Mucosa of descending colon (tissue), 3 donors: ENCODE results near the gene NOTO. TPM values are rescaled to one million over a fixed set of nuclear protein-coding genes. Genes with fewer than 3 reads are reported as not detected.
A peak's percentile ranks its signal among the peaks of the same experiment; 100 is the strongest.

Experiments
- ATAC-seq: fragments of 200-7000 bp; cut with Tn5 transposase; one replicate; pipeline ENCODE4 v1.9.1; 2020; ENCODE audit warnings: mild to moderate bottlenecking, moderate library complexity
- DNase-seq, 3 donors: peaks; one replicate each; pipeline ENCODE4 v3.0.0-alpha.2; 2020
- H3K36me3 ChIP-seq: fragments of 200-600 bp; one replicate; pipeline ENCODE4 v1.8.0; 2021; ENCODE audit warnings: low read depth, mild to moderate bottlenecking
- H3K4me1 ChIP-seq: fragments of 200-600 bp; one replicate; pipeline ENCODE4 v1.8.0; 2021; ENCODE audit warnings: low read depth, mild to moderate bottlenecking
- H3K4me3 ChIP-seq: fragments of 200-600 bp; one replicate; pipeline ENCODE4 v1.8.0; 2021; ENCODE audit warnings: mild to moderate bottlenecking
- H3K9me3 ChIP-seq: fragments of 200-600 bp; one replicate; pipeline ENCODE4 v1.8.0; 2021; ENCODE audit warnings: mild to moderate bottlenecking
- intact Hi-C, 2 donors: fragments of 100-400 bp; cut with DNase I in 1 of 2; cut with micrococcal nuclease in 1 of 2; formaldehyde crosslinking; loops; one replicate each; pipeline versions ENCODE4 v1.11.0 to v1.11.1; 2022; cut with DNase I, micrococcal nuclease
- total RNA-seq, 3 donors: library from RNA; stranded (reverse); fragmentation: NEBNext Ultra II Directional in 2 of 3; extraction: Animal tissue kit (Norgen Biotek cat#: 25700) in 2 of 3; gene quantifications; one replicate each; pipeline versions ENCODE4 v1.2.1 to v1.2.4, GENCODE V29; 2021 to 2023
- TF ChIP-seq, protein P1 (sequence below): fragments of 200-600 bp; IDR thresholded peaks from one replicate; pipeline ENCODE4 v1.8.0; 2022; ENCODE audit warnings: antibody characterized with exemption, mild to moderate bottlenecking
- donor health status: DM: no; HTN: no; CAD: no; lungs with moderate emphysema.
- donor health status: DM: no; HTN: no; CAD: no.
- donor health status: DM: no; HTN: yes; CAD: no.

NOTO gene
- total RNA-seq, 3 donors from 2014 or later: not detected

DNA sequence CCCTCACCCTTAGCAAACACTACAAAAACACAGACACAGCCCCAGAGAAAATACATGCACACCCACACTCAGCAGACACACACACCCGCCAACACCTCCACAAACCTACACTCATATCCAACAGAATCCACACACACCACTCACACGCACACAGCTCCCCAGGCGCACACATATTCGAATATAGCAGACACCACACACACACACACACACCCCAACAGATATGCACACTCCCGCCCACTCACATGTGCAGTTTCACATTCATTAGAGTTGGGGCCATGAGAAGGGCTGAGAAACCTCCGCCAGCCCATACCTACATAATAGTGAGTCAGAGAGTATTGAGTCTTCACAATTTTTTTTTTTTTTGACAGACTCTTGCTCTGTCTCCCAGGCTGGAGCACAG is 29.4 kb upstream of the NOTO start:
- peaks cover 16% of the 10 kb centered on the region for H3K4me1 ChIP-seq
- no peak overlapping the region for H3K4me3 ChIP-seq
- no peak for ATAC-seq
- no peak for DNase-seq
- H3K36me3 ChIP-seq: no peaks in the 10 kb centered on the region
- intact Hi-C loops: loop anchor here in 1 of 2 donors (10.0 kb wide), 1 partner anchor 278 kb away; no protein-coding TSS in a partner anchor
- TF ChIP-seq, protein P1, sequence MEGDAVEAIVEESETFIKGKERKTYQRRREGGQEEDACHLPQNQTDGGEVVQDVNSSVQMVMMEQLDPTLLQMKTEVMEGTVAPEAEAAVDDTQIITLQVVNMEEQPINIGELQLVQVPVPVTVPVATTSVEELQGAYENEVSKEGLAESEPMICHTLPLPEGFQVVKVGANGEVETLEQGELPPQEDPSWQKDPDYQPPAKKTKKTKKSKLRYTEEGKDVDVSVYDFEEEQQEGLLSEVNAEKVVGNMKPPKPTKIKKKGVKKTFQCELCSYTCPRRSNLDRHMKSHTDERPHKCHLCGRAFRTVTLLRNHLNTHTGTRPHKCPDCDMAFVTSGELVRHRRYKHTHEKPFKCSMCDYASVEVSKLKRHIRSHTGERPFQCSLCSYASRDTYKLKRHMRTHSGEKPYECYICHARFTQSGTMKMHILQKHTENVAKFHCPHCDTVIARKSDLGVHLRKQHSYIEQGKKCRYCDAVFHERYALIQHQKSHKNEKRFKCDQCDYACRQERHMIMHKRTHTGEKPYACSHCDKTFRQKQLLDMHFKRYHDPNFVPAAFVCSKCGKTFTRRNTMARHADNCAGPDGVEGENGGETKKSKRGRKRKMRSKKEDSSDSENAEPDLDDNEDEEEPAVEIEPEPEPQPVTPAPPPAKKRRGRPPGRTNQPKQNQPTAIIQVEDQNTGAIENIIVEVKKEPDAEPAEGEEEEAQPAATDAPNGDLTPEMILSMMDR: no peak
- no peaks in the 10 kb centered on the region for H3K9me3 ChIP-seq

DNA sequence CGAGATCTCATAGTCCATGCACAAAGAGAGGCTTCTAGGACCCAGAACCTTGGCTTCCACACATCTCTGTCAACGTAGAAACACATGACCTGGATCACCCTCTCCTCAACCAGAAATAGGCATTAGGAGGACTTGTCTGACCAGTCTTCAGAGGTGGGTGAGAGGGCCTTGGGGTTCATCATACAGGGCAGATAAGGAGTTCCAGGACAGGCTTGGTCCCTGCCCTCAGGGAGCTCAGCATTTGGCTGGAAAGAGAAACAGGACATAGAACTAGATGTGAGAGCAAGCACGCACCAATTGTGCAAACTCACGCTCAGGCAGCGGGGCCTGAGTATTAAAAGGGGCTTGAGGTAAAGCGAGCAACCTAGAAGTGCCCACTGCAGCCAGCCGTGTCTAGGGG is 28.6 kb upstream of the NOTO start:
- H3K9me3 ChIP-seq: no peaks in the 10 kb centered on the region
- H3K4me3 ChIP-seq: no peak overlapping the region
- TF ChIP-seq, protein P1: no peak
- DNase-seq (no peak), ATAC-seq (no peak)
- peaks cover 16% of the 10 kb centered on the region for H3K4me1 ChIP-seq
- intact Hi-C loops: loop anchor here in 1 of 2 donors (10.0 kb wide), 1 partner anchor 279 kb away; no protein-coding TSS in a partner anchor
- H3K36me3 ChIP-seq: no peaks in the 10 kb centered on the region

DNA sequence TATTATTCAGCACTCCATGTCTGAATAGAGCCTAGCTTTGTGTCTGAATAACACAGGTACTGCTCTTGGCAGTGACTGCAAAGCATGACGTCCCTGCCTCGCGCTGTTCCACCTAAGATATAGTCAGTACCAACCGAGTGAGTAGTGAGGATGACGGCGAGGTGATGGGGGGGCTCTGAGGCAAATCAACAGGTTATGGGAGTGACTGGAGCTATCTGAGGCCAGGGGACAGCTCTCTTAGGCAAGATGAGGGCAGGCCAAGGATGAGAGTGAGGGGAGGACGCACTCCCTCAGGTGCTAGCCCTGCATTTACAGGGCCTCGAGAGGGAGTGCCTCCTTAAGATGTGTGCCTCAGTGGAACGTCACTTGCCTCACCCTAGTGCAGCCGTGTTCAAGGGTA is 28.1 kb upstream of the NOTO start:
- no peak overlapping the region for H3K4me3 ChIP-seq
- TF ChIP-seq, protein P1: no peak
- peaks cover 16% of the 10 kb centered on the region for H3K4me1 ChIP-seq
- no peaks in the 10 kb centered on the region for H3K36me3 ChIP-seq
- ATAC-seq (no peak), DNase-seq (no peak)
- no peaks in the 10 kb centered on the region for H3K9me3 ChIP-seq
- intact Hi-C loops: loop anchor here in 1 of 2 donors (10.0 kb wide), 1 partner anchor 279 kb away; no protein-coding TSS in a partner anchor

DNA sequence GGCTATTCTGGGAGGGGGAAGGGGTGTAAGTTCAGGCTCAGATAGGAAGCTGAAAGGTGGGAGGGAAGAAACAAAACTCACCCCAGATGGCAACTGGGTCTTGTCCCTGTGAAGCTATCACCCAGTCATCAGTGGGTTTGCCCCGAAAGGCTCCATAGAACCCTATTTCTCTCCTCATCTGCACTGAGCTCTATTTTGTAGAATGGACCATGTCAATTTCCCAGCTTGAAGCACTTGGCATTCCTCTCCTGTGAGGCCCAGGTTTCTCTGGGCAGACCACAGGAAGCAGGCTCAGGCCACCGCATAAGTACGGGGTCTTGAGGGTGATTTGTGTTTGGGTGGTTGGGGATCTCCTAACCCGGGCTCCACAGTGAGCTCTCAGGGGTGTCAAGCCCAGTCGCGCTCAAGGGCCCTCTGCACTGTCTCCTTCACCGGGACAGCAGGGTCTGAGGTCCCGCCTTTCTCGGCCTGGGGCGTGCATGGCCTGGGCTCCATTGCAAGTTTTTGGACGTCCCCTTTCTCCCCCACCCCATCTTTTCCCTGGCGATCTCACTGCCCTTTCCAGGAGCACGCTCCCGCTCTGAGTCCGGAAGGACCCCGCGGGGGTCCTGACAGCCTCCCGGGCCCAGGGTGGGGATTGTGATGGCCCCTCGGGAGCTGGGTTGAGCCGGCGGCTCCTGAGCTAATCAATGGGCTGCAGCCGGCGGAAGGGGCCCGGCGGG is 27.3 kb upstream of the NOTO start:
- Histone ChIP-seq H3K4me1 (peaks cover 16% of the 10 kb centered on the region), H3K9me3 (no peaks in the 10 kb centered on the region), H3K36me3 (no peaks in the 10 kb centered on the region), H3K4me3 (no peak overlapping the region)
- intact Hi-C loops: loop anchor here in 1 of 2 donors (10.0 kb wide), 1 partner anchor 280 kb away; no protein-coding TSS in a partner anchor
- TF ChIP-seq, protein P1: no peak
- ATAC-seq (no peak), DNase-seq (no peak)

DNA sequence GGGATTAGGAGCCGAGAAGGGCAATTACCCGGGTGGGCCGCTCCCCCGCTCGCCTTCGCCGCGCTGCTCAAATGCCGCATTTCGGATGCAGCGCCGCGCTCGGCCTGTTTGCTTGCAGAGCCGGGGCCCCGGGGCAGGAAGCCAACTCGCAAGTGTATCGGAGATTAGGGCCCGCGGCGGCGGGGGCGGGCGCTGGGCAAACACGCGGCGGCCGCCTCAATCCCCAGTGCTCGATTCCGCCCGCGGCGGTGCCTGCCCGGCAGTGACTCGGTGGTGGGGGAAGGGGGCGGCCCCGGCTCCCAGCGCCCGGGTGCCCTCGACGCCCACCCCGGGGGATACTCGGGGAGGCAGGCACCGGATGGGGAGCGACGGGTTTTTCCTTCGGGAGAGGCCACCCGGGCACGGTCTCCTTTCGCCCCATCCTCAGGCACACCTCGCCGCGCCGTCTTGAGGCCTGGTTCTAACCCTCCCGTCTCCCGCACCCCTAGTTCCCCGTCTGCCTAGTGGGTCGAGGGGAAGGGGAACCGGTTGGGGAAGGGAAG is 26.6 kb upstream of the NOTO start:
- TF ChIP-seq, protein P1: no peak
- Histone ChIP-seq H3K36me3 (no peaks in the 10 kb centered on the region), H3K4me3 (no peak overlapping the region), H3K9me3 (no peaks in the 10 kb centered on the region), H3K4me1 (peaks cover 16% of the 10 kb centered on the region)
- DNase-seq (peak; percentile 77 to 84 (median 81)), ATAC-seq (peak; percentile 47)
- intact Hi-C loops: loop anchor here in 1 of 2 donors (10.0 kb wide), 1 partner anchor 281 kb away; no protein-coding TSS in a partner anchor
